GM18858 (cell line): ENCODE results near the gene LDLRAD4.
A peak's percentile ranks its signal among the peaks of the same experiment; 100 is the strongest.

Experiments
- ATAC-seq: cut with Tn5 transposase; IDR thresholded peaks from one replicate; pipeline ENCODE4 v1.9.1; 2021; ENCODE audit not compliant: unreplicated experiment

Gene LDLRAD4

GRCh38 chr18:13496691-13497281 lies 278.2 kb downstream of the LDLRAD4 start:
- no peak for ATAC-seq

DNA sequence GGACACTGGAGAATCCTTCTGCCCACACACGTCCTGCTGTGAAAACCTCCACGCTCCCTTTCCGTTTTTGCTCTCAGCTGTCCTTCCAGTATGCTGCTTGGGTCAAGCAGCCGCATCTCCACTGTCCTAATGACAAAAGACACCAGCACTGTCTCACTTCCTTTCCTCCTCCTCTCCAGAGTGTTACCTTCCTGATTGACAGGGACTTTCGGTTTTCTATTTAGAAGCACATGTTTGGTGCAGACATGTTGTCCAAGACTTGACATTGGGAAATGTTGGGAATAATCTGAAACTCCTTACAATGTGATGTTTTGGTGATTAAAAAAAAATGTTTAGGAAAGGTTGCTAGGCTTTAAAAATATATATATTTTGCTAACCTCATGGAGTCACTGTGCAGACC lies 281.2 kb downstream of the LDLRAD4 start:
- ATAC-seq = no peak

GRCh38 chr18:13500227-13500865 lies 281.8 kb downstream of the LDLRAD4 start:
- no peak for ATAC-seq

DNA sequence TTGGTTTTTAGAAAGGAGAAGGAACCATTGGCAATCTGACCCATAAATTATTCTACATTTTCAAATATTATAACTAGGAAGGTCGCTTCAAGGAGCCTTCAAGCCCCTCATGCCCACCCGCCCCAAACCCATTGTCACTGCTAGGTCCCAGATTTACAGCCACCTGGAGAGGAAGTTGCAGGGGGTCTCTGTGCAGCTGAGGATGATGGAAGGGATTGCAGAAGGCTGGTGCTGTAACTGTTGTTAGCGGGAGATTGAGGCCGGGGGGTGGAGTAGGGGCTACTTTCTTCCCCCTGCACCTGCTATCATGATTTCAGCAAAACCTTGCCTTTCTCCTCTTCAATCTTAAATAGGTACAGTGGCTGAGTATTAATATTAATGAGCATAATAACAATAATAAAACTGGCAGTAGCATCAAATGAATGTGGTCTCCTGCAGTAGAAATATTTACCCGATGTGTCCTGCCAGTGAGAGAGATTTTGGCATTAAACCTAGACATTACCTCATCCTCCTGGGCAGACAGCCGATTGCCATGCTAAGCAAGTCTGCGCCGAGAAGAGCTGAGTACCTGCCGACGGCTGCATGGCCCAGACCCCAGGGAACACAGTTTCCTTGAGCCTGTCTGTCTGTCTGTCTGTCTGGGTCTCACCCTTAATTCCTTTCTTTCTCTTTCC lies 282.4 kb downstream of the LDLRAD4 start:
- no peak for ATAC-seq

- no peak for ATAC-seq
These were observed 283.0 kb downstream of the LDLRAD4 start for GRCh38 chr18:13501543-13501887.

DNA sequence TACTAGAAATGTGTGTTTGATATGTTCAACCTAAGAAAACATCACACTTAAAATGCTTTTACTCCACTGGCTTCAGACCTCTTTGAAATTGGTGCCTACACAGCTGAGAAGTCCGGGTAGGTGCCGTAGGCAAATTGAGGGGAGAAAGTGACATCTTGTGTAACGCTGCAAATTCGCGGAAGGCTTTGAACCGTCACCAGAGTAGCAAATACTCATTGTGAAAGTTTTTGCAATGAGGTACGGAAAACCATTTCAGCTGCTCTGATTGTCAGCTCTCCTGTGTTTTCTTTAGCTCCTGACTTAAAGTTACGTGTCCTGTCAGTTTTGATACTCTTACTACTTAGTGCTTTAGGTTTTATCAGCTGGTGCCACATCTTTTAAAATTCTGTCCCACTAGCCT lies 283.3 kb downstream of the LDLRAD4 start:
- peak; percentile 98 for ATAC-seq

DNA sequence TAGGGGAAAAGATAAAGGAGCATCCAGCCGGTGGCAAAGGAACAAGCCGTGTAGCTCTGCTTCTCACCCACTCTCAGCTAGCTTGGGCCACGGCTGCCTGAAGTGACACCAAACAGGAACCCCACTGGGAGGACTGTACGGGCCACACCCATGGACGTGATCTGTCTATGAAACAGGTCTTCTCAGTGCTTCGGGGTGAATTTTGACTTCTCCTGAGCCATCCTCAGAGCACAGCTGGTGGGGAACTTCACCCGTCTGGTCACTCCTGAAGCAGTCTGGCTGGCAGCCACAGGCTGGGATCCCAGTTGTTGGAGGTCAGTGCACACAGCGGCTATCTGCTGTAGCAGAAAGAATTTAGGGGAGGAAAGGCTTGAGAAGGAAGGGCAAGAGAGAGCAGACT lies 284.0 kb downstream of the LDLRAD4 start:
- ATAC-seq = no peak

- ATAC-seq = no peak
These were observed 285.3 kb downstream of the LDLRAD4 start for GRCh38 chr18:13503836-13504235.

DNA sequence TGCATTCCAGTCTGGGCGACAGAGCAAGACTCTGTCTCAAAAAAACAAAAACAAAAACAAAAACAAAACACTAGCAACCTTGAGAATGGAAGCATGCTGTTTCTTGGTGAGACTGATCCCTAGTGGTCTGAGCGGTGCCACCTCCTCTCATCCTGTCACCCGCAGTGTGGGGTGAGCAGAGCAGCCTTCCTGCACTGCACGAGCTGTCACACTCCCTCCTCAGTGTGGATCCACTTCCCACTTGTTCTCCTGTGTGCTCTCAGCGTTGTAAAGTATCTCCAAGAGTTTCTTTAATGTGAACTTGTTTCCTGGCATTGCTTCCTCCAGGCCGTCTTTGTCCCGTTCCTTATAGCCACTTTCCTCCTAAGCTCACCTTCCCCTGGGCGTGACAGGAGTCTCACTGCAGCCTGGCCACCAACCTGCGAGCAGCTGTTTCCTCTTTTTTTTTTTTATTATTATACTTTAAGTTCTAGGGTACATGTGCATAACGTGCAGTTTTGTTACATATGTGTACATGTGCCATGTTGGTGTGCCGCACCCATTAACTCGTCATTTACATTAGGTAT lies 287.3 kb downstream of the LDLRAD4 start:
- ATAC-seq = no peak

DNA sequence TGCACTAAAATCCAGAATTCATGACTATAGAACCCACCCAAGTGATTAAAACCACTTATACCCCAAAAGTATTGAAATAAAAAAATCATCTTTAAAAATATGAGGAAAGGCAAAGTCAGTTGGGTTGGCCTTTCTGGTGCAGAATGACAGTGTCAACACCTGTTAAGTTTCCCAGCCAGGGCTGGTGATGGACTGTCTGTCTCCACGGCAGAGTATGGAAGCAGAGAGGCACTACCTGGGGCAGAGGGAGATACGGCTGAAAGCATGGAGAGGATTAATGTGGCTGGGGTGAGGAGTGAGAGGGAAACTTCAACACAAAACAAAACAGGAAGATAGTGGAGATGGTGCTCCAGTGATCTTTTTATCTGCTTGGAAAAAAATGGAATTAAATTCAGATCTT lies 292.0 kb downstream of the LDLRAD4 start:
- ATAC-seq = no peak

DNA sequence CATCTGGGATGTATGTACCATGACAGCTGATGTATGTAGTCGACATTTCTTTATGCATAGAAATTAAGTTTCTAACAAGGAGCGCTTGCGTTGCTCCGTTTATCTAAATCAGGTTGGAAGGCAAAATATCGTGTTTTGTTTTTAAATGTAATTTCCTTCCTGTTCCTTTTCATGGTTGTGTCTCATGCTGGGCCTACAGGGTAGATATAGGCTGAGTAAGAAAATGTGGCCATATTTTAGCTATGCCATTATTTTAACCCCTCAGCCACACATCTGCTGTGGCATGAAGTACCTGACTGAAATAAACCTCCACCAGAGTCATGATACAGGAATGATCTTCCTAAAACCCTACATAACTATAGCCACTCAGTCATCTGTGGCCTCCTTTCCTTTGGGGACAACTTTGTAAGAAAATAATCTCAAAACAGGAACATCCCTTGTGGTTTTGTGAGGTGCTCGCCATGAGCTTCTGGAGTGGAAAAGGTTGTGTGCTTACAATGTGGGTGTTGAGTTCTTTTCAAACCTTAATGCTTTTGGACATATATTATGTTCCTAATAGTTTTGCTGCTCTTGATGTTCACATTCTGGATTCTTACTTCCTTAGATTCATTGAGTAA lies 293.5 kb downstream of the LDLRAD4 start:
- no peak for ATAC-seq

DNA sequence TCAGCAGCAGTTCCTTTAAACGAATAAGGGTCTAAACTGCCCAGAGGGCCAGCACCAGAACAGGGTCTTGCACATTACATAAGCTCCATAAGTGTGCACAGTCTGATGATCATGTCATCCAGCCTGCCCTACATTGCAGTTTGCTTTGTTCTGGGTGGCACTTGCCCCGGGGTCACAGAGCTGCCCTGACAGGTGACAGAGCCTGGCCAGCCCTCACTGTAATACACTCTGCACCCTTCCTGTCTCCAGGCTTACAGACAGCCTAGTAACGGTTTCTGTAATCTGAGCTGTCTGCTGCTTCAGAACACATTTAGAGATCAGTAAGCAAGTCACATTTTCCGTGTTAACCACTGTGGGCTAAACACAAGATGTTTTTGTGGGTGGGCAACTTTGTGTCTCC lies 294.5 kb downstream of the LDLRAD4 start:
- peak; percentile 51 for ATAC-seq

GRCh38 chr18:13513481-13513880 lies 294.9 kb downstream of the LDLRAD4 start:
- ATAC-seq = no peak

GRCh38 chr18:13514558-13514957 lies 296.0 kb downstream of the LDLRAD4 start:
- no peak for ATAC-seq

DNA sequence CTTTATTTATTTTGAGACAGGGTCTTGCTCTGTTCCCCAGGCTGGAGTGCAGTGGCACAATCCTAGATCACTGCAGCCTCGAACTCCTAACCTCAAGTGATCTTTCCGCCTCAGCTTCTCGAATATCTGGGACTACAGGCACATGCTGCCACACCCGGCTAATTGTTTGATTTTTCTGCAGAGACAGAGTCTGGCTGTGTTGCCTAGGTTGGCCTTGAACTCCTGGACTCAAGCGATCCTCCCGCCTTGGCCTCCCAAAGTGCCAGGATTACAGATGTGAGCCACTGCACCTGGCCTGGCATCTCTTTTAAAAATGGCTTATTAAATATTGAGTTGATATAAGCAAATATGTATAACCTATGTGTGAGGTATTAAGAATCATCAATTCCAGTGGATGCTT lies 298.3 kb downstream of the LDLRAD4 start:
- no peak for ATAC-seq

- ATAC-seq = no peak
These were observed 298.8 kb downstream of the LDLRAD4 start for GRCh38 chr18:13517369-13517768.

DNA sequence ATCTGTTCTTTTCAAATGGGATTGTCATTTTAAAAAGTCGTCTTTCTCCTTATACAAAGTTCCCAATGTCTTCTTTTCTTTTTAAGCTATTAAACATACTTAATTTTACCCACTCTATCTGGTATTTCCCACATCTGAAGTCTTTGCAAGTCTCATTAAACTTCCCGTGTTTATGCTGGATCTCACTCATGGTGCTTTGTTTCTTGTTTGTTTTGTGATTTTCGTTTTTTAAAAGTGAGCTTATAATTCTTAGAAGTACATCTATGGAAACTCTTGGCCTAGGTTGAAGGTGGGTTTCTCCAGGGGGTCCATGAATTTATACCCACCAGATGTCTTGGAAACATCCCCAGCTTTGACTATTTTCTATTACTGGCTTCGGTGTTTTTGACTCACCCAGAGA lies 299.8 kb downstream of the LDLRAD4 start:
- ATAC-seq = no peak

DNA sequence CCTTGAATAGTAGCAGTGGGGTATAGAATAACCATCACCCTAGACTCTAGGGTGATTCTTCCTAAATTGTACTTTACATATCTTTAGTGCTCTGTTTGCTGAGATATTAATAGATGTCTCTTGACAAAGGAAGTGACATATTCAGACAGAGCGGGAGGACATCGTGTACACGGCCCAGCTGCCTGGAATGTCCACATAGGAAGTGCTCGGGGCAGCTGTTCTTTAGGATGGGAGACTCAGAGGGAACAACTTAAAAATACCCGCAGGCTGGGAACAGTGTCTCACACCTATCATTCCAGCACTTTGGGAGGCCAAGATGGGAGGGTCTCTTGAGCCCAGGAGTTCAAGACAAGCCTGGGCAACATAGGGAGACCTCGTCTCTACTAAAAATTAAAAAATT lies 301.7 kb downstream of the LDLRAD4 start:
- ATAC-seq = no peak

GRCh38 chr18:13520741-13521140 lies 302.2 kb downstream of the LDLRAD4 start:
- no peak for ATAC-seq

DNA sequence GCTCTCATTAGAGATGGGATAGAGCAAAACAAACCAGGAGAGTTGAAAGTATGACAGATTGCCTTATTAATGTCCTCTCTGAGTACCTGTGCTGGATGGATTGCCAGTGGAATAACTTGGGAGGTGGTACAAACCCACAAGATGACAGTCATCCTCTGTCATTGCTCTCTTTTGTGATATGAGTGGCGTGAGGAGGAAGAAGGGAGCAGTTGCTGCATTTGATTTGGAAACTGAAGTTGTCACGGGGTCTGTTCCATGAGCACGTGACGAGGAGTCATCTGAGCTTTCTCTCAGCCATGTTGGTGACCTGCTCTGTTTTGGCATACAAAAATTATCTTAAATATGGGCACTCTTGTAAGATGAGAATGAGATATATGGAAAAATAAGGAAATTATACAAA lies 302.9 kb downstream of the LDLRAD4 start:
- ATAC-seq = no peak

DNA sequence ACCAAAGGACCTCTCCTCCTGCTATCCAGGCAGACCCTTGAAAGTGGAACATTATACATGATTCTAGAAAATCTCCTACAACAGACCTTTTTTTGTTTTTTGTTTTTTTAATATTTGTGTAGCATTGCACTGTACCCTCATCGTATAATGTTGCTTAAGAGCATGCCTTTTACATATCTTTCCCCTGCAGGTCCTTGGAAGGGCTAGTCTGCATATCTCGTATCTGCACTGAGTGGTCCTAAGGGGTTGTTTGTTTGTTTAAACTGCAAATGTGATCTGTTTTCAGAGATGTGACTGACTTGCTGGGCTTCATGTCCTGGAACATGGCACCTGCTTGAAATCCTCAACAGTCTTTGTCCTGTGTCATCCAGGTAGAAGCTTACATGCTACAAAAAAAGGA lies 303.7 kb downstream of the LDLRAD4 start:
- no peak for ATAC-seq
